Glomerular endothelial cell (primary cell): ENCODE data around the gene ARPC2. TPM values are rescaled to one million over a fixed set of nuclear protein-coding genes. Genes with fewer than 3 reads are reported as not detected.

Experiments
- DNase-seq: peaks from one replicate; pipeline ENCODE4 v3.0.0-alpha.2; 2011; ENCODE audit warnings: low read depth, low spot score; ENCODE audit errors: extremely low read depth
- total RNA-seq: library from RNA; depleted of rRNA; stranded (reverse); fragments of >200 nt; gene quantifications from 2 replicates; pipeline ENCODE4 v1.2.3, GENCODE V29; 2015

The ARPC2 gene
- total RNA-seq, 1 donor from 2014 or later: 530 TPM

- DNase-seq: no peak
Measured at GRCh38 chr2:218285604-218286003, 68.6 kb downstream of the ARPC2 start.

DNA sequence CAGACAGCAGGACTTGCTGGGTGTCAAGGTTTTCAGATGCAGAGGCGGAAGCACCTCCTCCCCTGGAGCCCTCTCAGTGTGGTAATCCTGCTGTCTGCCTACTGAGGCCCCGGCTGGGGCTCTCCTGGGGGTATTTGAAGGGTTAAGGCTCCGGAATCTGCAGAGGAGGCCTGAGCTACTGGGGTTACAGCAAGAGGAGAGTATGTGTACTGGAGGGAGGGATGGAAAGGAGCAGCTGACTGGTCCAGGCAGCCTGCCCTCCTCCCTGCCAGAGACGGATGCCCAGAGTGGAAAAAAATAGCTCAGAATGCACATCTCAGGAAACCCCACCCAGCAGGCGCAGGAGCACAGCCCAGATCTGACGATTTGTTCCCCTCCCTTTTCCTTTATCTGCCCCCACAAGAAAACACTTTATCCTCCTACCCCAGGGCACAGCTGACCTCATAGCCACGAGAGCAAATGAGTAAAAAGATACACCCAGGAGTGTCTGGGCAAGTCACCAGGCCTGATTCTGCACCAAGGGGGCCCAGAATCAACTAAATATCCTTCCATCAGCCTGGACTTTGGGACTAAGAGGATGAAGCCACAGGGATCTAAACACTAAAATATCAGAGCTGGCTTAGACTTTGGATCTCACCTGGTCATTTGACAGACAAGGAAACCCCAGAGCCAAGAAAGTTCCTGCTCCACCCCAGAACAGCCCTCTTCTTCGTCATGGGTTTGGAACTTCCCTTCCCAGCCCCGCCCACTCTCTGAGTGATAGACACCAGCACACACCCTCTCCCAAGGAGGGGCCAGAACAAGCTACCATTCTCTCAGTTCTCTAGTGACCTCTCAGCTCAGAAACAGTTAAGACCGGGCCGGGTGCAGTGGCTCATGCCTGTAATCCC lies 69.8 kb downstream of the ARPC2 start:
- DNase-seq: peak; percentile 74

GRCh38 chr2:218289639-218290315 lies 72.8 kb downstream of the ARPC2 start:
- no peak for DNase-seq

DNA sequence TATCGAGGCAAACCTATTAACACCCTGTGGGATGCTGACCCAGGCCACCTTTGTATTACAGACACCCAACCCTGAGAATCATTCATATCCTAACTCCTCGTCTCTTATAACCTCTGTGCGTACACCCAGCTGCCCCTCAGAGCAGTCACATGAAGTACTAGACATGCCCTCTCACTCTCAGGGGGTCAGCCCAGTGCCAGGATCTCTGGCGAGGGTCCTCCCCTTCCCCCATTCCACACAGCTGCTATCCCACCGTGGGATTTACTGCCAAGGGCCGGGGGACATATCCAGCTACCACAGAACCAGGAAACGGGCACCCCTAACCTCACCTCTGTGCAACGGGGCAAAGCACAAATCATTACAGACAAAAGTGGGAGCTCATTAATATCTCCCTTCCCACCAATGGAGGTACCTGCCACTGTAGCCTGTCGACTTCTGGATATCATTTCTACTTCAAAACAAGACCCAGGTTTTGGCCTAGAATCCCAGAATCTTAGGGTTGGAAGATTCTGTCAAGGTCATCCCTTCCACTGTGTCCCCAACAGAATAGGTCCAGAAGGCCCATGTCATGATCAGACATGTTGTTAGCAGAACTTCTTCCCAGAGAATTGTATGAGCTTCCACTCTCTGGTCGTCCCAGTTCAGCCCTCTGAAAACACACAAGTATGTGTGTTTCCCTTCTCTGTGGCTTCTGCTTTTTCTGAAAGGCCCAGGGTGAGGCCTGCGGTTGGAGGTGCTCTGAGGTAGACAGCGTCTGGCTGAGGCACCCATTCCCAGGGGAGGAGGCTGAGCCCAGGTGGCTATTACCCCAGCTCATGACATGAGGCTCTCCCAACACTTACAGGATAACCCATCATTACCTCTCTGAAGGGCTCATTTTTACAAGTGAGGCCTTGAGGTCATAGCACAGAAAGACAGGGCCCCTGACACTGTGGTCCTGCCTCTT lies 73.6 kb downstream of the ARPC2 start:
- no peak for DNase-seq

GRCh38 chr2:218291318-218292047 lies 74.5 kb downstream of the ARPC2 start:
- no peak for DNase-seq

DNA sequence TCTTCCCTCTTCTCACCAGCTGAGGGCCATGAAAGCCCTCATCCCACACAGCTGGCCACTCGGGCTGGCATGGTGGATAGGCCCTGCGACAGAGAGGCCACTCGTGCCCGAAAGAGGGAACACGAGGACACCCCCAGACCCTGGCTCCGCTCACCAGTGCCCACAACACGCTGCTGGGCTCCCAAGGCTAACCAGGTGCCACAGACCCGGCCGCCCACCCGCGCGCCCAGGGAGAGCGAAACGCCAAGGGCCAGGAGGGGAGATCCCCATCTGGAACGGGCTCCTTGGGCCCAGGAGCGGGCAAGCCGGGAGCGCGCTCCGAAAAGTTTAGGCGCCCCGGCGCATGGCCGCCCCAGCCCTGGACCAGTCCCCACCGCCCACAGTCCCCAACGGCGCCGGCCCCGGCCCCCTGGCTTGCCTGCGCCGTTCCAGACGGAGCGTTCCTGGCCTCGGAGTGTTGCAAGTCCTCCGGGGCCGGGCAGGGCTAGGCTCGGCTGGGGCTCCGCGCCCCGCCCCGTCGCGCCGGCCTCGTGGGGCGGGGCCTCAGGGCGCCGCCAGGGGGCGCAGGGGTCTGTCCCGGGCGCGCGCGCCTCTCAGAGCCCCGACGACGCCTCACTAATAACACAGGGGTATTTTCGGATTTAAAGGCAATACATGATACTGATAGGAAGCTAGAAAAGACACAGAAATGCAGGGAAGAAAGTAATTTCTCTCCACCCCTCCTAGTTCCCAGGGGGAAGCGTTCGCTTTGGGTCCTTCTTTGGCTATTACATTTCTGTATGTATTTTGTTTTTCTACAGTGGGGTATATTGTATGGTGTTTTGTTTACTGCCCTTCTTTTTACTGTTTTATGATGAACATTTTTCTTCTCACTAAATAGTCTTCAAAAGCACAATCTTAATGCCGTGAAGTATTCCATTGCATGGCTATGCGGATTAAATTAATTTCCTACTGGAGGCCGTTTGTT lies 75.3 kb downstream of the ARPC2 start, which contains the start of gene TMBIM1:
TMBIM1 (minus strand) TSS at position 456 of the 967 bp plus-strand sequence. CDS start 10,362 bp downstream, outside the sequence.
- no peak for DNase-seq

DNA sequence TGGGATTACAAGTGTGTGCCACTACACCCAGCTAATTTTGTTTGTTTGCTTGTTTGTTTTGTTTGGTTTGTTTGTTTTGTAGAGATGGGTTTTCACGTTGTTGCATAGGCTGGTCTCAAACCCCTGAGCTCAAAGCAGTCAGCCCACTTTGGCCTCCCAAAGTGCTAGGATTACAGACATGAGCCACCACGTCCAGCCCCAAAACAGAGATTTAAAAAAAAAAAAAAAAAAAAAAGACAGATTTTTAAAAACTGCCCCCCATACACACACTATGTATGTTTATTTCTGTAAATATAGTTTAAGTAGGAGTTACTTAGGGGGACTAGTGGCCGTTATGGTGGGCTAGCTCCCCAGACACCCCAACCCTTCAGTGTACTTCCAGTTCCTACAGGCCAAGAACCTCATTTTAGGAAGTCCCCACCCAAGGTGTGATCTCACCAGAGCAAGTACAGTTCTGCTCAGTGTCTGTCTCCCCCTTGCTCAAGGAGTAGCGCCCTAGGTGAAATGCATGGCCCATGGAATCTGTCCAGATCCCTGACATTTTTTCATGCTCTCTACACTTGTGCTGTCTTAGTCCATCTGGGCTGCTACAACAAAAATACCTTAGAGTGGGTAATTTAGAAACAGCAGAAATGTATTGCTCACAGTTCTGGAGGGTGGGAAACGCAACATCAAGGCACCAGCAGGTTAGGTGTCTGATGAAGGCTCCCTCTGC lies 76.9 kb downstream of the ARPC2 start:
- no peak for DNase-seq

GRCh38 chr2:218294430-218295022 lies 77.5 kb downstream of the ARPC2 start:
- DNase-seq: no peak

DNA sequence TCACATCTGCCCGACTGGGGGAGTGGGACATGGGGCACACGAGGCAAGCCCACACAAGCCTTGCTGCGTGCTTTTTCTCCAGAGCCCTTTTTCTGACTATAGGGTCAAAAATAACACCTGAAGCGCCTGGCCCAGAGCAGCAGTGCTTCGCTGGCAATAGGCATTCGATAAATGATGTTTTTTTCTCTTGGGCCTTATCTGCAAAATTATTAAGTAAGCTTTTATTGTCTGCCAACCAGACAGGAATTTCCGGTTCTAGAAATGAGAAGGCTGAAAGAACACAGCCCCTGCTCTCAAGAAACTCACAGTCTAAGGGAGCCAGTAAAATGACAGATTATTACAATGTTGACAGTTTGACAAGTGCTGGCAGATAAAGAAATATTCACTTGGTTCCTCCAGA lies 78.0 kb downstream of the ARPC2 start:
- no peak for DNase-seq

DNA sequence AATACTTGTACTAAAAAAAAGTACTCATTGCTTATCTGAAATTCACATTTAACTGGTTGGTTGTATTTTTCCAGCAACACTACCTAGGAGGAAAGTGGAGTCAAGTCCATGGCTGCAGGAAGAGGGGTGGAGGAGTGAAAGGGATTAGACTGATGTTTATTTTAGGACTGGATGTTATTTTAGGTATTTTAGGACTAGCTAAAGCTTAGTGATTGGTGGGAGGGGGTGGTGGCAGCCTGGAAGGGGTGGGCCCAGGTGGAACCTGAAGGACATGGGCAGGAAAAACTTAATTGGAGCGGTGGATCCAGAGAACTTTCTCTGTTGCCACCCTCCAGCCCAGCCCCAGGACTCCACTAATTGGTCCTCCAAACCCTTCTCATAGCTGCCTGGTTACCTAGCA lies 79.2 kb downstream of the ARPC2 start:
- DNase-seq: no peak

- DNase-seq: no peak
Measured at GRCh38 chr2:218296847-218297246, 79.9 kb downstream of the ARPC2 start.

DNA sequence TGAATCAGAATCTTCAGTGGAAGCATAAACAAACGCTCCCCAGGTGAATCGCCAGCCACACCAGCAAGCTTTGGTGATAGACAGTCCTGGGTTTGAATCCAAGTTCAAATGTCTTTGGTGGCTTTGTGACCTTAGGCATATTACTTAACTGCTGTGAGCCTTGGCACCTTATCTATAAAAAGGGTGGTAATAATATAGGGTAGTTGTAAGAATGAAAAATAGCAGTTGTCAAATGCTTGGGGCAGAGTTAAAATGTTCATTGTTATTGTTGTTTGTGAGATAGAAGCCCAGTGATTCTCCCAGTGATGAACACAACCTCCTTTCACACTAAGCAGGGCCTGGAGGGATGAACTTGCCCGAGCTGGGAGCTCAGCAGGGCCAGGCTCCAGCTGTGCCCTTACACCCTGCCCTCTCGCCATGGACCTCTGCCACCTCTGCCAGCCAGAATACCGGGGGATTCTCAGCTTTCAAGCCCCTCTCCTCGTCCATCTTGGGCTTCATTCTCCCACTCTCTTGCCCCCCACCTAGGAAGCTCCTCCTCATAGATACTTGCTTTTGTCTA lies 81.4 kb downstream of the ARPC2 start:
- DNase-seq: no peak

- DNase-seq: no peak
Measured at GRCh38 chr2:218300141-218300540, 83.2 kb downstream of the ARPC2 start.

- DNase-seq: peak; percentile 80
Measured at GRCh38 chr2:218301176-218301819, 84.3 kb downstream of the ARPC2 start.
